Stimulated activated CD4-positive, alpha-beta T cell treated with anti-CD3 and anti-CD28 coated beads, Interleukin-1b, Interleukin-23, amount 100 ng/mL, for 4 hours (primary cell): ENCODE measurements around the gene JPH4.

Experiments used
- DNase-seq, 2 donors: peaks; one replicate each; pipeline ENCODE4 v3.0.0-alpha.2; 2020; ENCODE audit warnings: low read depth in 2 of 2

The JPH4 gene

DNA sequence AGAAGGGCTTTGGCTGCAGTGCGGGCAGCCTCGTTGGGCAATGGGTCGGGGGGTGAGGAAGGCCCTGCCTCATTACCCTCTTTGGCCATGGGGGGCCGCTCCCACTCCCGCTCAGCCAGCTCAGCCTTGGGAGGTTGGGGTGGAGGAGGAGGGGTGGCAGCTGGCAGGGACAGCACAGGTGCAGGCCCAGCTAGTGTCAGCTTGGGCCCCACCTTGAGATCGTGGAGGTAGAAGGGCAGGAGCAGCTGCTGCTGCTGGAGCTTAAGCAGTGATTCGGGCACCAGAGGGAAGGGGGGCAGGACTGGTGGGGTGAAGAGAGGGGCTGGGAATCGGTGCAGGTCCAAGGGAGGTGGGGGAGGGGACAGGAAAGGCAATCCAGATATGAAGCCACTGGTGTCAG, 53.0 kb downstream of the JPH4 start:
- no peak for DNase-seq

DNA sequence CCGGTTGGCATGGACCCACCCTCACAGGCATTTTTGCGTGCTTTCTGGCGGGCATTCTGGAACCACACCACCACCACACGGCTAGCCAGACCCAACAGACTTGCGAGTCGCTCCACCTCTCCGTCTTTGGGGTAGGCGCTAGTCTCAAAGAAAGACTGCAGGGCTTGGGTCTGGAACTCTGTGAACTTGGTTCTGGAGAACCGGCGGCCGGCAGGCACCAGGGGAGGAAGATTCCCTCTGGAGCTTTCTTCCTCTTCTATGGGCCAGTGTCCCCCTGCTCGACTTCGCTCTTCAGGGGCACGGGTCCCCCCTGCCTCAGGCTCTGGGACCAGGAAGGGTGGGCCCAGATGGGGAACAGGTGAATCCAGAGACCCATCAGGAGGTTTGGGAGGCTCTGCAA, 53.6 kb downstream of the JPH4 start:
- DNase-seq = no peak

DNA sequence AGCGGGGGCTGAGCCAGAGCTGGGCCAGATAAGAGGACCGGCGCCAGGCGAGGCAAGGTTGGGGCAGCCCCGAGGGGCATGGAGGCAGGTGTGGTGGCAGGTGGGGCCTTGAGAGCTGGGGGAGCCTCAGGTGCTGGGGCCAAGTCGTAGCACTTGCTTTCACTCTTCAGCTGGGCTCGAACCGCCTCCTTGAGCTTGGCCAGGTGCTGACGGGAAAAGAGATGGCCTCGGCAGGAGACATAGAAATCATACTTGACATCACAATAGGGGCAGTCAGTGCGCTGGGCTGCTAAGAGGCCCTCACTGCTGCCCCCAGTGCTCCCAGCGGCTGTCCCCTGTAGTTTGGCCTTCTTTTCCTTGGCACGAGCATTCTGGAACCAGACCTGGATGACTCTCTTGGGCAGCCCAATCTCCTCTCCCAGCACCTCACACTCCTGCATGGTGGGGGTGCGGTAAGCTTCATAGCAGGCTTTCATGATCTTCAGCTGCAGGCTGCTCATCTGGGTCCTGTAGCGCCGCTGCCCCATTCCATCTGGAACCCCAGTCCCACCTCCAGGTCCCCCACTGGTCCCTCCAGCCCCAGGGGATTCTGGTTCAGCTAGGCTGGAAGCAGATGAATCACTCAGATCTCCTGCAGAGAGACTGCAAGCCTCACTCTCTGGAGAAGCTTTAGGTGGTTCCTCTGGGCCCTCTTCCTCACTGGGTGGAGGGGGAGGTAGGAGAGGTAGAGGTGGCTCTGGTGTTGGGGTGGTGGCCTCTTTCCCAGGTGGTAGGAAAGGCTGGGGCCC, 55.2 kb downstream of the JPH4 start:
- DNase-seq = no peak

DNA sequence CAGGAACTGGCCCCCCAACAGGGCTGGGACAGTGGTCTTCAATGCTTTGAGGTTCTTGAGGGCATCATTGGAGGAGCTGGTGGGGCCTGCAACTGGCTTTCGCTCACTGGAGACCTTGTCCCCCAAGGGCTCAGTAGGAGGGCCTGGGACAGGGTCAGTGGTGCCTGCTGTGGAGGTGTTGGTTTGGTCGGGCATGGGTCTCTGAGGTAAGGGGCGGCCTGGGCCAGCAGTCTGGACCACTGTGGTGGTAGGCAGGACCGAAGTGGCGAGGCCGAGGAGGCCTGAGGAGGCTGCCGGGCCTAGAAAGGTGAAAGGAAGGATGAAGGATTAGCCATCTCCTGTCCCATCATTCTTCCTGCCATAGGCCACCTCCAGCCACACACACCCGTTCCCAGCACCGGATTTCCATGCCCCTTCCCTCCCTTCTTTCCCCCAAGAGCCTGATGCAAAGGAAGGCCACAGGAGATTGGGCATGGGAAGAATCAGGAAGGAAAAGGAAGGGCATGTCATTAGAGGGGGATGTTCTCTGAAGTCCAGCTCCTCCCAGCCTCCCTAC, 55.9 kb downstream of the JPH4 start:
- DNase-seq = no peak

DNA sequence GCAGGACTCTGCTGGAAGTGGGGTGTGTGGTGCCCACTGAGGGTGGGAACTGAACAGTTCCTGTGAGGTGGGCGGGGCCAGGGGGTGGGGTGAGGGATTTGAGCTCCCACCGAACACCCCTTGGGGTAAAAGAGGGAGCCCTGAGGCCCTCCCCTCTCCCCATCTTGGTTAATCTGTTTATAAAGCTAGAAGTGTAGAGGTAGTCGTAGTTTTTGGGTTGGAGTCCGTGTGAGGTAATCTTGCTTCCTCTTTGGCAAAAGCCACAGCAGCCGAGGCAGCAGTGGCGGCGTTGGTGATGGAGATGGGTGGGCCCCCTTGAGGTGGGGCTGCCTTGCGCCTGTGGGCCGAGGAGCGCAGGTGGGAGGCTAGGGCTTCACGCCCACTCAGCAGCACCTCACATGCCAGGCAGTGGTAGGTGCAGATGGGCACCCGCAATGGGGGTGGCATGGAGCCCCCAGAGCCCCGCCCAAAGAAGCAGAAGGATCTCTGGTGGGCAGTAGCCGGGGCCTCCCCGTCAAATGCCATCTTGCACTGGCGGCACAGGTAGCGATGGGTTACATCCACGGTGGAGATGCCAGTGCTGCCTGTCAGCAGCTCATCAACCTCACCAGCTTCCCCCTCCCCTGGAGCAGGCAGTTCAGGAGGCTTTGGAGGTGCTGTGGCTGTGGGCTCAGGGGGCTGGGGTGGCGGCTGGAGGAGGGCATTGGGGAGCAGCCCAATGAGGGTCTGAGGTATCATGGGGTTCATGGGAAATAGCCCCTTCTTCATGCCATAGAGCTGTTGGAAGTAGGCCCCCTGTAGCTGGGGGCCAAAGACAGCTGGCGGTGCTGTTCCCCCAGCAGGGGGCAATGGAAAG, 56.6 kb downstream of the JPH4 start:
- no peak for DNase-seq

DNA sequence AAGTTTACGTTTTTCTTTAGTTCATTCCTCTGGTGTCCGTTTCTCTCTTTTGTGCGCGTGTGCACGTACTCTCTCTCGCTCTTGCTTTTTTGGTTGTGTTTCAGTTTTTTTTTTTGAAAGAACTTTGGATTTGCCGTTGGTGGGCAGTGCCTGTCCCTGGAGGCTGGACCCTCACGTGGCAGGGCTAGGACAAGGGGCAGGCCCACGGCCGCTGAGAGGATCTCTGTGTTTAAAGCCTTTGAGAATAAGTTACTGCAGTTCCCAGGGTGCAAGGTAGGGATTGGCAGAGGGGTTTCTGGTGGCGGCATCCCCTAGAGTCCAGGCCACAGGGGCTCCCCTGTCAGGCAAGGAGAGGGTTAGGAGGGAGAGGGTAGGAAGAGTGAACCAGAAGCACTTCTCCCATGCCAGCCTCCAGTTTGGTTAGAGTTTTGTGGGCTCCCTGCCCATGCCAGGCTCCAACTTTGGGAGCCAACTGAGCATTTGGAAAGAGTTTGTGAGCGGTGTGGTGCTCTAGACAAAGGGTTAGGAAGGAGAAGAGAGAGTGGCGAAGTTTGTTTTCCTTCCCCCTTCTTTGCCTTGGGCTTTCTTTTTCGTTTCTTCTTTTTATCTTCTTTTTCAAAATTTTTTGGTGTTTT, 57.6 kb downstream of the JPH4 start:
- DNase-seq = no peak

DNA sequence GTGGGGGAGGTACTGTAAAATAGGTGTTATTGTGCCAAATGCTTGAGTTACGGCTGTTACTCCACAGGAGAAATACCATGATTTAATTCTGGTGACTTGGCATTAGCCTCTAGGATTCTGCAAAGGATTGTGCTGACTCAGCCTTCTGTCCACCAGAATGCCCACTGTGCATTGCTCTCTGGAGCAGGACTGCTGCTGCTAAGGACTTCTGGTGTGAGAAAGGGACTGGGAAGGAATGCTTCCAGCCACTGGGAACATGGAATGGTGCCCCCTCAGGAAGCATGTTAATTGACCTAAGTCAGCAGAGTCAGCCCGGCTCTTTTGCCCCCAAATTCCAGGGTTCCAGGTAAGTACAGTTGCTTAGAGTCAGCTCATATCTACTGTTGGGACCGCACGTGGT, 59.9 kb downstream of the JPH4 start:
- no peak for DNase-seq
